Measurements from ENCODE around the gene GPR157.

The GPR157 gene

GRCh38 chr1:9128520-9129265, at the start of gene GPR157:
TSS of gene GPR157 (minus strand) at chr1:9129102. CDS start at chr1:9129027, 75 bp downstream.
- in situ Hi-C loops (cut with HindIII; ENCODE audit: low pct_ligation_motif_present, low sequenced_read_pairs), result no loop called here
- Histone ChIP-seq H3K27ac (peak within 1 kb of the TSS; percentile 21), H3K36me3 (replicated peaks) (no peaks in the 10 kb centered on the region), H3K27me3 (replicated peaks) (no peaks in the 10 kb centered on the region), H3K4me3 (ENCODE audit: low read depth, low read length) (peak within 1 kb of the TSS; percentile 55)
- TF ChIP-seq CTCF (IDR thresholded peaks at IDR 0.05; ENCODE audit: low read depth, low read length, missing control alignments), result no peak
- DNase-seq, result peak; percentile 35

- TF ChIP-seq CTCF (IDR thresholded peaks at IDR 0.05; ENCODE audit: low read depth, low read length, missing control alignments), result no peak
- H3K36me3 ChIP-seq (replicated peaks), result peaks cover 74% of the 10 kb centered on the region
Observed at GRCh38 chr1:9174762-9175161, 45.9 kb upstream of the GPR157 start.

GRCh38 chr1:9174243-9174642, 45.3 kb upstream of the GPR157 start:
- Histone ChIP-seq H3K36me3 (replicated peaks) (peaks cover 78% of the 10 kb centered on the region), H3K27me3 (replicated peaks) (no peaks in the 10 kb centered on the region), H3K4me3 (ENCODE audit: low read depth, low read length) (no peak overlapping the region), H3K27ac (no peak overlapping the region)
- in situ Hi-C loops (cut with HindIII; ENCODE audit: low pct_ligation_motif_present, low sequenced_read_pairs), result no loop called here
- no peak for DNase-seq
- TF ChIP-seq CTCF (IDR thresholded peaks at IDR 0.05; ENCODE audit: low read depth, low read length, missing control alignments), result no peak

More at GRCh38 chr1:9174762-9175161, 45.9 kb upstream of the GPR157 start:
- DNase-seq, result no peak
- Histone ChIP-seq H3K4me3 (ENCODE audit: low read depth, low read length) (no peak overlapping the region), H3K27ac (no peak overlapping the region), H3K27me3 (replicated peaks) (no peaks in the 10 kb centered on the region)
- in situ Hi-C loops (cut with HindIII; ENCODE audit: low pct_ligation_motif_present, low sequenced_read_pairs), result no loop called here

GRCh38 chr1:9169601-9170137, 40.8 kb upstream of the GPR157 start:
- no peak for DNase-seq
- no peak for TF ChIP-seq CTCF (IDR thresholded peaks at IDR 0.05; ENCODE audit: low read depth, low read length, missing control alignments)
- Histone ChIP-seq H3K36me3 (replicated peaks) (peaks cover 63% of the 10 kb centered on the region), H3K27me3 (replicated peaks) (no peaks in the 10 kb centered on the region), H3K4me3 (ENCODE audit: low read depth, low read length) (no peak overlapping the region), H3K27ac (no peak overlapping the region)
- in situ Hi-C loops (cut with HindIII; ENCODE audit: low pct_ligation_motif_present, low sequenced_read_pairs), result no loop called here

- Histone ChIP-seq H3K4me3 (ENCODE audit: low read depth, low read length) (no peak overlapping the region), H3K36me3 (replicated peaks) (peaks cover 47% of the 10 kb centered on the region), H3K27ac (no peak overlapping the region), H3K27me3 (replicated peaks) (no peaks in the 10 kb centered on the region)
- in situ Hi-C loops (cut with HindIII; ENCODE audit: low pct_ligation_motif_present, low sequenced_read_pairs), result no loop called here
- TF ChIP-seq CTCF (IDR thresholded peaks at IDR 0.05; ENCODE audit: low read depth, low read length, missing control alignments), result no peak
- DNase-seq, result no peak
Observed at GRCh38 chr1:9167638-9168037, 38.7 kb upstream of the GPR157 start.
